ENCODE measurements around the gene ORMDL2. TPM values are rescaled to one million over a fixed set of nuclear protein-coding genes. Genes with fewer than 3 reads are reported as not detected.

ORMDL2 gene
- total RNA-seq, 4 donors from 2014 or later = 9.2 to 13.1 (median 11.9) TPM

DNA sequence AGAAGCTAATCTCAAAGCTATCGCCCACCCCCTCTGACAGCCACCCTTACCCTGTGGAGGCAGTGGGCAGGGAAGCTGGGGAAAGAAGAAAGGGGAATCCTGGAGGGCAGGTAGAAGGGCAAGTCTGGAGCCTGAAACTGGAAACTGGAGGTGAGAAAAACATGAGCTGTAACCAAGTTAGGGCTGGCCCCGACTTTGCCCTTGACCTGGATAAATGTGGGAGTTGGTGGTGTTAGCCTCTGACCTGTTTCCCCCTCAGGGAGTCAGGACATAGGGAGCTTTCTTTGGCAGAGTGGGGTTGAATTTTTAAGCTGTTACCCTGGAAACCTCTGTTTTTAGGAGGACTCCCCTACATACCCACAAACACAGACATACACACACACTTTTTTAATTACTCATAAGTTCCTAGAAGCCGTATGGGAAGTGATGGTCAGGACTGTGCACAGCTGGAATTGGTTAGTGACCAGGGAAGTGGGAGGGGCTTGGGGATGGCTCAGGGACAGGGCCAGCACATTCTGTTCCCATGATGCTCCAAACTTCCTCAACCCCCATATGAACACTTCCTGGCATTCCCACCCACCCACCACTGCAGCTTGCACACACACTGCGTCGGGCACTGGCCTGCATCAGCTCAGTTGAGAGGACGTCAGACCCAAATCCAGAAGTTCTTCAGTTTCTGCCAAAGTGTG, 29.9 kb downstream of the ORMDL2 start:
- 24% methylated on average over 4 to 6 of the region's 6 CpGs for WGBS, 2 donors (ENCODE audit: low coverage in 1 of 2)
- peak overlapping the region in 1 of 2 donors; percentile 19 for H3K4me3 ChIP-seq

DNA sequence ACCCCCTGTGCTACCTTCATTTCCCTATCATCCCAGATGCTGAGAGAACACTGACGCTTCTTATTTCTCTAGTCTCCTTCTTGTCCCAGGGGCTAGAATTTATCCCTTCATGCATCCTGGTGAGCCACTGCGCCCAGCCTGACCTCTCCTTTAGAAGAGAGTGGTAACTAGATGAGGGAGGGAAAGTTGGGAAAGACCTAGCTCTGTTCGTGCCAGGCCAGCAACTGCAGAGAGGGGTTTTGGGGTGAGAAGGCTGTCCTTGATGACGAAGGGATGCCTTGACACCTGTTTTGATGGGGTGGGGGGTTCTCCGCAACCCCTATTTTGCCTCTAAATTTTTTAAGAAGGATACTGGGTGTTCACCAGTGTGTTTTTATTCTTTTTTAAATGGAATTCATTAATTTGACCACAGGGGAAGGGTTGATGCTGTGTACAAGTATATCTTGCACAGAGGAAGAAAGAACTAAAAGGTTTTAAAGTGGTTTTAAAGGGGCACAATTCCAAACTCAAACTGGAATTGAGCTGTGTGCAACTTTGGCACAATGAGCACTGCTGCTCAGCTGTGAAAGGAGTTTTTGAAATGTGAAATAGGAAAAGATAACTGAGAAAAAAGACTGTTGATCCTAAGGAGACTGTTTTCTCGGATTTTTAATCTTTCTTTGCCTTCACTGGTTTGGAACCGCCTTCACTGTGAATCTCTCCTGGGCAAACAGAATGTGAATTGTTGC, 31.9 kb downstream of the ORMDL2 start:
- no peak for TF ChIP-seq POLR2AphosphoS5 (IDR thresholded peaks at IDR 0.05)
- TF ChIP-seq, protein P1, sequence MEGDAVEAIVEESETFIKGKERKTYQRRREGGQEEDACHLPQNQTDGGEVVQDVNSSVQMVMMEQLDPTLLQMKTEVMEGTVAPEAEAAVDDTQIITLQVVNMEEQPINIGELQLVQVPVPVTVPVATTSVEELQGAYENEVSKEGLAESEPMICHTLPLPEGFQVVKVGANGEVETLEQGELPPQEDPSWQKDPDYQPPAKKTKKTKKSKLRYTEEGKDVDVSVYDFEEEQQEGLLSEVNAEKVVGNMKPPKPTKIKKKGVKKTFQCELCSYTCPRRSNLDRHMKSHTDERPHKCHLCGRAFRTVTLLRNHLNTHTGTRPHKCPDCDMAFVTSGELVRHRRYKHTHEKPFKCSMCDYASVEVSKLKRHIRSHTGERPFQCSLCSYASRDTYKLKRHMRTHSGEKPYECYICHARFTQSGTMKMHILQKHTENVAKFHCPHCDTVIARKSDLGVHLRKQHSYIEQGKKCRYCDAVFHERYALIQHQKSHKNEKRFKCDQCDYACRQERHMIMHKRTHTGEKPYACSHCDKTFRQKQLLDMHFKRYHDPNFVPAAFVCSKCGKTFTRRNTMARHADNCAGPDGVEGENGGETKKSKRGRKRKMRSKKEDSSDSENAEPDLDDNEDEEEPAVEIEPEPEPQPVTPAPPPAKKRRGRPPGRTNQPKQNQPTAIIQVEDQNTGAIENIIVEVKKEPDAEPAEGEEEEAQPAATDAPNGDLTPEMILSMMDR (IDR thresholded peaks at IDR 0.05) = no peak
- no peak for TF ChIP-seq EP300 (IDR thresholded peaks at IDR 0.05)
- no peak for TF ChIP-seq POLR2A (IDR thresholded peaks at IDR 0.05)
- Histone ChIP-seq H3K36me3 (no peaks in the 10 kb centered on the region), H3K27me3 (peaks cover 29% of the 10 kb centered on the region), H3K4me3 (no peak overlapping the region), H3K27ac (peak overlapping the region in 2 of 4 donors; percentile 86 to 90), H3K4me1 (peaks cover 0 to 22% (median 10%) of the 10 kb centered on the region in 3 donors), H3K9me3 (no peaks in the 10 kb centered on the region)
- ATAC-seq = no peak
- 69 to 72% methylated on average over 4 to 7 of the region's 7 CpGs for WGBS, 2 donors (ENCODE audit: low coverage in 1 of 2)

More for the DNA sequence above, 29.9 kb downstream of the ORMDL2 start:
- H3K27ac ChIP-seq = peak overlapping the region; percentile 86 to 92 (median 88)
- H3K36me3 ChIP-seq = no peaks in the 10 kb centered on the region
- peak; percentile 96 for ATAC-seq
- peaks cover 29% of the 10 kb centered on the region for H3K27me3 ChIP-seq
- H3K4me1 ChIP-seq = peaks cover 0 to 22% (median 10%) of the 10 kb centered on the region in 3 donors
- H3K9me3 ChIP-seq = no peaks in the 10 kb centered on the region
- TF ChIP-seq, protein P1 (IDR thresholded peaks at IDR 0.05) = no peak
- TF ChIP-seq EP300 (IDR thresholded peaks at IDR 0.05) (peak; percentile 59), POLR2AphosphoS5 (IDR thresholded peaks at IDR 0.05) (peak; percentile 97), POLR2A (IDR thresholded peaks at IDR 0.05) (peak; percentile 45 to 46)

DNA sequence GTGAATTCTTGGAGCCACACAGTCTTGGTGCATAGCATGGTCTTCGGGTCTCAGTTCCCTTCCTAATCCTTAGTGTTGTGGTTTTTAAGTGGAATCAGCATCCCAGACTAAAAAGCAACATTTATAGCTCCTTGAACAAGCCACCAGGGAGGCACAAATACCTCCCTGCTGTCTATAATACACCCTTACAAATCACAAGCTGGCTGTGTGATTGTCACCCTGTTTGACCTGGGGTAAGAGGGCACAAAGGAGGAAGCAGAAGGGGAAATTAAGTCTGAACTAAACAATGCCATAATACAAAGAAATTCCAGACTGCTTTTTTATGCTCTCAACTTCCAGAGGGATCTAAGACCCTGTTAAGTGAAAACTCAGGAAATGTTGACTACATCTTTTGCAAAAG, 32.6 kb downstream of the ORMDL2 start:
- H3K36me3 ChIP-seq = no peaks in the 10 kb centered on the region
- no peaks in the 10 kb centered on the region for H3K9me3 ChIP-seq
- H3K27ac ChIP-seq = peak overlapping the region in 2 of 4 donors; percentile 86 to 90
- TF ChIP-seq POLR2A (IDR thresholded peaks at IDR 0.05) = no peak
- TF ChIP-seq, protein P1 (IDR thresholded peaks at IDR 0.05) = no peak
- no peak for TF ChIP-seq EP300 (IDR thresholded peaks at IDR 0.05)
- ATAC-seq = no peak
- peaks cover 29% of the 10 kb centered on the region for H3K27me3 ChIP-seq
- WGBS, 2 donors (ENCODE audit: low coverage in 1 of 2) = 33% methylated on average over 1 of the region's 1 CpG; no CpG with 5 or more reads in 1 of the 2 donors
- no peak overlapping the region for H3K4me3 ChIP-seq
- H3K4me1 ChIP-seq = peaks cover 0 to 22% (median 10%) of the 10 kb centered on the region in 3 donors

DNA sequence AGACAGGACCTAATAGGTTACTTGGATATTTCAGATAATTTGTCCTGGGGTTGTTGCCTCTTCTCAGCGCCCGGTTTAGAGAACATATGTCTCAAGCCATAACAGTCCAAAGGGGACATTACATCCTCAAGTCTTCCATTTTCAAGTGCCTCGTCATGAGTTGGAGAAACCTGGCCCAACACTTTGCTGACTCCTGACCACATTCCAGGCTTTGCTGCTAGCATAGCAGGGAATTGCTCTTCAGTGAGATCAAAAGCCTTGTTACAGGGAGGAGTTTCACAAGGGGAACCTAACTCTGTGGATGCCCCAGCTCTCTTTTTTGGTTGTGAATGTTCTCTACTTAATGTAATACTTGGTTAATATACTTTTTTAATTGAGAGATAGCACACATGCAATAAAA, 33.1 kb downstream of the ORMDL2 start:
- Histone ChIP-seq H3K27ac (peak overlapping the region in 2 of 4 donors; percentile 86 to 90), H3K36me3 (no peaks in the 10 kb centered on the region), H3K27me3 (peaks cover 29% of the 10 kb centered on the region), H3K9me3 (no peaks in the 10 kb centered on the region), H3K4me3 (no peak overlapping the region), H3K4me1 (peaks cover 0 to 22% (median 10%) of the 10 kb centered on the region in 3 donors)
- ATAC-seq = no peak
- WGBS, 2 donors (ENCODE audit: low coverage in 1 of 2) = 70 to 80% methylated on average over 2 to 3 of the region's 3 CpGs
- TF ChIP-seq, protein P1 (IDR thresholded peaks at IDR 0.05) = no peak
- TF ChIP-seq POLR2AphosphoS5 (IDR thresholded peaks at IDR 0.05) (no peak), EP300 (IDR thresholded peaks at IDR 0.05) (no peak), POLR2A (IDR thresholded peaks at IDR 0.05) (no peak)

Data from gastroesophageal sphincter (tissue), 4 donors.